GM19452 (cell line): Measurements from ENCODE around the gene CCZ1.
"Not testable (repeated sequence)": the region's sequence is repeated elsewhere in the genome, so short reads cannot be mapped to it uniquely, and the experiment has no call there.

ENCODE experiments used
- ATAC-seq: cut with Tn5 transposase; IDR thresholded peaks from one replicate; pipeline ENCODE4 v1.9.1; 2021; ENCODE audit not compliant: unreplicated experiment

The CCZ1 gene

DNA sequence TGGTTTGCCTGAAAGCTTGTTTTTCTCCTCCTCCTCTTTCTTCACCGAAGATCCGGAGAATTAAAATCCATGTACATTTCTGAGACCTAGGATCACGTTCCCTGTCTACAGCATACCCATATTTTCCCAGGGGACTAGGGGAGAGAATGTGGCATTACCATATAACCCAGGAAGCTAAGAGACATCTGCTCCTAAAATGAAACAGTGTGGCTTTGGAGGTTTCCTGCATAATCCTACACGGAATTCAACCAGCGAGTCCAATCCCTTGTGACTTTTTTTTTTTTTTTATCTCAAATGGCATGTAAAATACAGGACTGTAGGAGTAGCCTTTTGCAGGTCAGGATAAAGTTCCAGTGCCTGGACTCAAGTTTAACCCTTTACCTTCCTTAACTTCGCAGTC, 10.3 kb downstream of the CCZ1 start:
- ATAC-seq: not testable (repeated sequence)

DNA sequence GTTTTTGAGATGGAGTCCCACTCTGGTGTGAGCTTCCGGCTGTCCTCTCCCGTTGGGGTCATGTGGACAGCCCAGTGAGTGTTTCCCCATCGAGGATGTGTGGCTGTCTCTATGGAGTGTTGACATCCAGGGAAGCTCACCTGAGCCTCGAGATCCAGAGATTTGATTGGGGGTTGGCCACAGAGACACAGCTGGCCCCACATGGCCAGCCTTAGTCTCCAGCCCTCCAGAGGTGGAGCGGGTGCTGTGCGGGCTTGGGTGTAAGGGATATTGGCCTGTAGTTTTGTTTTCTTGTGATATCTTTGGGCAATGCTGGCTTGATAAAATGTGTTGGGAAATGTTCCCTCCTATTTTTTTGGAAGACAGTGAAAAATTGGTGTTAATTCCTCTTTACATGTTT, 18.0 kb downstream of the CCZ1 start:
- ATAC-seq: not testable (repeated sequence)

DNA sequence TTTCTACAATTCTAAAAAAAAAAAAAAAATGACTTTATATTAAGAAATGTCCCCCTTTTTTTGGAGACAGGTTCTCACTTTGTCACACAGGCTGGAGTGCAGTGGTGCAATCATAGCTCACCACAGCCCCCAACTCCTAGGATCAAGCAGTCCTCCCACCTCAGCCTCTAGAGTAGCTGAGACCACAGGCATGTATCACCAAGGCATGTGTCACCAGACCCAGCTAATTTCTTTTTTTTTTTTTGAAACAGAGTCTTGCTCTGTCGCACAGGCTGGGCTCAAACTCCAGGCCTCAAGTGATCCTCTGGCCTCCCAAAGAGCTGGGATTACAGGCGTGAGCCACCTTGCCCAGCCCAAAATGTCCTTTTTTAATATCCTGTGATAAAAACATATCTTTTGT, 25.6 kb downstream of the CCZ1 start:
- not testable (repeated sequence) for ATAC-seq

- not testable (repeated sequence) for ATAC-seq
These were observed 26.1 kb downstream of the CCZ1 start for GRCh38 chr7:5924630-5925029.

GRCh38 chr7:5926263-5926870, 27.8 kb downstream of the CCZ1 start:
- ATAC-seq: not testable (repeated sequence)

DNA sequence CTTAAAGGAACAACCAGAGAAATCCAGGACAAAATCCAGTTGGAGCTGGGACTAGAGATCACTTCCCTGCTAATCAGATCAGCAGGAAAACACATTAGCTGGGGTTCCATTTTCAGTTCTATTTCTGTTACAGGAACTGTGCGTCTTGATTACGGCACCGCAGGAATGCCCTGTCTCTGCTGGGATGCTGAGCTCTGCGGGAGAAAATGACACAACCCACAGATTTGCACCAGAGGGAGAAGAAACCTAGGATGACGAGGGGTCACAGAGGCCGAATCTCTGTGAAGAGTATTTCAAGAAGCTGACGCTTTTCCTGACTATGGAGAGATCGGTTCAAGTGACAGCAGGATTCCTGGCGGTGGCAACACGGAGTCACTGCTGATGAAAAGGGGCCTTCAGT, 31.8 kb downstream of the CCZ1 start:
- not testable (repeated sequence) for ATAC-seq

- ATAC-seq: not testable (repeated sequence)
These were observed 32.7 kb downstream of the CCZ1 start for GRCh38 chr7:5931250-5931649.

- ATAC-seq: not testable (repeated sequence)
These were observed 33.5 kb downstream of the CCZ1 start for GRCh38 chr7:5931905-5932644.

GRCh38 chr7:5934945-5935450, 36.5 kb downstream of the CCZ1 start:
- not testable (repeated sequence) for ATAC-seq

- ATAC-seq: not testable (repeated sequence)
These were observed 64.7 kb downstream of the CCZ1 start for GRCh38 chr7:5963205-5963604.

GRCh38 chr7:5963810-5964209, 65.3 kb downstream of the CCZ1 start:
- ATAC-seq: not testable (repeated sequence)

- ATAC-seq: not testable (repeated sequence)
These were observed 71.9 kb downstream of the CCZ1 start, which contains the start of gene RSPH10B for GRCh38 chr7:5970347-5970911. Gene RSPH10B, minus strand, starts transcription at chr7:5970689. Its CDS starts 3,573 bp downstream, at chr7:5967116.

- not testable (repeated sequence) for ATAC-seq
These were observed 75.0 kb downstream of the CCZ1 start for GRCh38 chr7:5973580-5973979.
